SU-DHL-6 (cell line): ENCODE measurements around the gene IFITM5.

Experiments
- EZH2phosphoT487 ChIP-seq: fragments of 200-600 bp; sonication (generic), shearing (Covaris generic); conservative IDR thresholded peaks from 2 replicates; pipeline ENCODE4 v1.6.1; 2018; ENCODE audit warnings: mild to moderate bottlenecking, antibody characterized with exemption, low read length, moderate library complexity, mixed read lengths
- TF ChIP-seq, protein P1 (sequence below): fragments of 200-600 bp; sonication (generic); IDR thresholded peaks from one replicate; pipeline ENCODE4 v1.5.1; 2017; ENCODE audit warnings: antibody characterized with exemption, mild to moderate bottlenecking, low read length, moderate library complexity; ENCODE audit not compliant: insufficient read depth, poor library complexity, severe bottlenecking

DNA sequence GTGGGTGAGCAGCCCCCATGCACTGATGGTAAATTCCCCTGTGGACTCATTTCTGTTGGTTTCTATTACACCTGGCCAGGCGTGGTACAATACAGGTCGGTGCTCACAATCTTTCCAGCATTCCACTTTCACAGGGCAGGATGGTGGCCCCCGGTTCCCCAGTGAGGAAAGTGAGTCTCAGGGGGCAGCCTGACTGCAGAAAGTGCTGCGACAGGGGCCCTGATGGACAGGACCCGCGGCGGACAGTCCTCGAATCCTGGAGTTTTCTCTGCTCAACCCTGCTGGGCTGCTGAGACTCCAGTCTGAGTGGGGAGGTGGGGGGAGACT, 13.5 kb downstream of the IFITM5 start:
- TF ChIP-seq, protein P1, sequence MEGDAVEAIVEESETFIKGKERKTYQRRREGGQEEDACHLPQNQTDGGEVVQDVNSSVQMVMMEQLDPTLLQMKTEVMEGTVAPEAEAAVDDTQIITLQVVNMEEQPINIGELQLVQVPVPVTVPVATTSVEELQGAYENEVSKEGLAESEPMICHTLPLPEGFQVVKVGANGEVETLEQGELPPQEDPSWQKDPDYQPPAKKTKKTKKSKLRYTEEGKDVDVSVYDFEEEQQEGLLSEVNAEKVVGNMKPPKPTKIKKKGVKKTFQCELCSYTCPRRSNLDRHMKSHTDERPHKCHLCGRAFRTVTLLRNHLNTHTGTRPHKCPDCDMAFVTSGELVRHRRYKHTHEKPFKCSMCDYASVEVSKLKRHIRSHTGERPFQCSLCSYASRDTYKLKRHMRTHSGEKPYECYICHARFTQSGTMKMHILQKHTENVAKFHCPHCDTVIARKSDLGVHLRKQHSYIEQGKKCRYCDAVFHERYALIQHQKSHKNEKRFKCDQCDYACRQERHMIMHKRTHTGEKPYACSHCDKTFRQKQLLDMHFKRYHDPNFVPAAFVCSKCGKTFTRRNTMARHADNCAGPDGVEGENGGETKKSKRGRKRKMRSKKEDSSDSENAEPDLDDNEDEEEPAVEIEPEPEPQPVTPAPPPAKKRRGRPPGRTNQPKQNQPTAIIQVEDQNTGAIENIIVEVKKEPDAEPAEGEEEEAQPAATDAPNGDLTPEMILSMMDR, result no peak
- no peak for TF ChIP-seq EZH2phosphoT487
